H1 (cell line): Measurements from ENCODE around the gene GNB1. TPM values are rescaled to one million over a fixed set of nuclear protein-coding genes. Genes with fewer than 3 reads are reported as not detected.

ENCODE experiments used
- CTCF ChIA-PET: fragments of 300-600 bp; sonication (Branson Sonifier 250); formaldehyde crosslinking; loops from one replicate; lab custom pipeline; 2021; ENCODE audit not compliant: partially characterized antibody; lab: Charles Lee
- POLR2A ChIA-PET: fragments of 300-600 bp; sonication (Branson Sonifier 250); formaldehyde crosslinking; loops from one replicate; lab custom pipeline; 2021; ENCODE audit warnings: inconsistent platforms; ENCODE audit not compliant: partially characterized antibody; lab: Charles Lee
- DNase-seq, 2 experiments: peaks; one replicate each; pipeline versions ENCODE4 v3.0.0 to v3.0.0-alpha.2; 2010 to 2022; ENCODE audit warnings: low spot score in 2 of 2, low read depth in 1 of 2, mixed read lengths in 1 of 2
- FAIRE-seq: peaks from 2 replicates; lab custom pipeline; 2011; peaks lifted over from hg19 to GRCh38; lab: Jason Lieb, UNC
- H2AFZ ChIP-seq: 2 replicates; pipeline ENCODE4 v1.8.1; 2012; ENCODE audit warnings: low read length, inconsistent platforms
- H2AK5ac ChIP-seq: 2 replicates; pipeline ENCODE4 v1.6.1; 2013; ENCODE audit warnings: low read depth, low read length
- H2BK120ac ChIP-seq: replicated peaks from 2 replicates; pipeline ENCODE3; 2013; ENCODE audit warnings: low read depth, low read length, inconsistent platforms
- H2BK12ac ChIP-seq: 2 replicates; pipeline ENCODE4 v1.6.1; 2013; ENCODE audit warnings: low read depth, low read length
- H2BK15ac ChIP-seq: 2 replicates; pipeline ENCODE4 v1.6.1; 2013; ENCODE audit warnings: low read length
- H2BK20ac ChIP-seq: 2 replicates; pipeline ENCODE4 v1.6.1; 2013; ENCODE audit warnings: low read length
- H2BK5ac ChIP-seq: 2 replicates; pipeline ENCODE4 v1.6.1; 2013; ENCODE audit warnings: low read depth, low read length
- H3K14ac ChIP-seq: 2 replicates; pipeline ENCODE4 v1.6.1; 2013; ENCODE audit warnings: inconsistent platforms; ENCODE audit not compliant: insufficient read length
- H3K18ac ChIP-seq: 2 replicates; pipeline ENCODE4 v1.6.1; 2013; ENCODE audit warnings: low read length; ENCODE audit errors: extremely low read depth
- H3K23ac ChIP-seq: 2 replicates; pipeline ENCODE4 v1.6.1; 2013; ENCODE audit warnings: inconsistent platforms; ENCODE audit not compliant: insufficient read length
- H3K23me2 ChIP-seq: 2 replicates; pipeline ENCODE4 v1.6.1; 2013; ENCODE audit warnings: low read depth, low read length
- H3K27ac ChIP-seq: 2 replicates; pipeline ENCODE4 v1.6.1; 2011; ENCODE audit warnings: low read depth, low read length, inconsistent platforms
- H3K27me3 ChIP-seq, 4 experiments: replicated peaks in 1 of 4; 1 replicate in 1 of 4; 2 replicates in 3 of 4; pipeline versions ENCODE4 v1.6.1 to v1.8.1; 2011 to 2013; ENCODE audit warnings: low read length in 3 of 4, mild to moderate bottlenecking in 3 of 4, inconsistent platforms in 2 of 4, mixed read lengths in 2 of 4, moderate library complexity in 1 of 4; ENCODE audit not compliant: control insufficient read depth in 3 of 4, insufficient read depth in 3 of 4; ENCODE audit errors: extremely low read depth in 1 of 4
- H3K36me3 ChIP-seq, 4 experiments: 2 replicates each; pipeline versions ENCODE4 v1.6.1 to v1.8.1; 2011 to 2013; ENCODE audit warnings: mild to moderate bottlenecking in 4 of 4, low read length in 3 of 4, moderate library complexity in 2 of 4, control low read depth in 1 of 4, inconsistent platforms in 1 of 4; ENCODE audit not compliant: insufficient read depth in 4 of 4, control insufficient read depth in 2 of 4
- H3K4ac ChIP-seq: replicated peaks from 2 replicates; pipeline ENCODE3; 2013; ENCODE audit warnings: low read length, low read depth, mixed read lengths, inconsistent platforms; ENCODE audit not compliant: insufficient read length
- H3K4me1 ChIP-seq, 4 experiments: replicated peaks in 1 of 4; 1 replicate in 1 of 4; 2 replicates in 3 of 4; pipeline versions ENCODE4 v1.6.1 to v1.8.1; 2011 to 2013; ENCODE audit warnings: low read length in 3 of 4, inconsistent platforms in 2 of 4, mixed read lengths in 1 of 4; ENCODE audit not compliant: insufficient read depth in 4 of 4, control insufficient read depth in 3 of 4
- H3K4me2 ChIP-seq, 2 experiments: 2 replicates each; pipeline versions ENCODE4 v1.6.1 to v1.8.1; 2011 to 2013; ENCODE audit warnings: low read depth in 2 of 2, low read length in 2 of 2, control low read depth in 1 of 2, inconsistent platforms in 1 of 2, mild to moderate bottlenecking in 1 of 2; ENCODE audit not compliant: insufficient read depth in 1 of 2
- H3K4me3 ChIP-seq, 4 experiments: fragments of 200-600, 300-600 bp in 1 of 4; sonication (generic), shearing (Covaris generic), sonication (Bioruptor Twin) in 1 of 4; 2 replicates each; pipeline versions ENCODE4 v1.5.1 to v1.8.1; 2011 to 2016; ENCODE audit warnings: low read length in 4 of 4, low read depth in 3 of 4, control low read depth in 2 of 4, inconsistent platforms in 2 of 4, mild to moderate bottlenecking in 2 of 4, mixed read lengths in 1 of 4, moderate library complexity in 1 of 4; ENCODE audit not compliant: insufficient read depth in 2 of 4; ENCODE audit errors: extremely low read depth in 1 of 4
- H3K56ac ChIP-seq: replicated peaks from 2 replicates; pipeline ENCODE3; 2013; ENCODE audit warnings: low read depth, mild to moderate bottlenecking, mixed read lengths, low read length, inconsistent platforms; ENCODE audit not compliant: insufficient read length
- H3K79me1 ChIP-seq: 2 replicates; pipeline ENCODE4 v1.6.1; 2013; ENCODE audit warnings: low read depth, low read length, control low read depth
- H3K79me2 ChIP-seq, 2 experiments: 2 replicates each; pipeline versions ENCODE4 v1.6.1 to v1.8.1; 2012 to 2013; ENCODE audit warnings: low read length in 2 of 2, mild to moderate bottlenecking in 2 of 2, inconsistent platforms in 1 of 2; ENCODE audit not compliant: insufficient read depth in 2 of 2, control insufficient read depth in 1 of 2
- H3K9ac ChIP-seq, 4 experiments: replicated peaks in 1 of 4; 1 replicate in 1 of 4; 2 replicates in 3 of 4; pipeline versions ENCODE4 v1.6.1 to v1.8.1; 2011 to 2013; ENCODE audit warnings: low read depth in 3 of 4, low read length in 3 of 4, control low read depth in 2 of 4, mild to moderate bottlenecking in 2 of 4, moderate library complexity in 2 of 4, inconsistent platforms in 1 of 4; ENCODE audit errors: extremely low read depth in 1 of 4
- H3K9me3 ChIP-seq, 2 experiments: 2 replicates each; pipeline versions ENCODE4 v1.6.1 to v1.8.1; 2012 to 2013; ENCODE audit warnings: mild to moderate bottlenecking in 2 of 2, moderate library complexity in 2 of 2, control low read depth in 1 of 2, inconsistent platforms in 1 of 2, low read depth in 1 of 2, low read length in 1 of 2, mixed read lengths in 1 of 2; ENCODE audit not compliant: insufficient read depth in 2 of 2
- H4K20me1 ChIP-seq, 2 experiments: replicated peaks in 1 of 2; 2 replicates each; pipeline versions ENCODE3 to v1.8.1; 2011 to 2013; ENCODE audit warnings: inconsistent platforms in 2 of 2, low read length in 2 of 2, mild to moderate bottlenecking in 1 of 2; ENCODE audit not compliant: insufficient read depth in 2 of 2, control insufficient read depth in 1 of 2
- H4K5ac ChIP-seq: 2 replicates; pipeline ENCODE4 v1.6.1; 2013; ENCODE audit warnings: low read length, low read depth, mixed read lengths, inconsistent platforms; ENCODE audit not compliant: insufficient read length
- H4K8ac ChIP-seq: 2 replicates; pipeline ENCODE4 v1.8.0; 2013; ENCODE audit warnings: mild to moderate bottlenecking, moderate library complexity, low read length, inconsistent platforms; ENCODE audit not compliant: insufficient read depth; ENCODE audit errors: extremely low read depth
- H4K91ac ChIP-seq: replicated peaks from 2 replicates; pipeline ENCODE3; 2013; ENCODE audit warnings: low read length, mixed read lengths, inconsistent platforms; ENCODE audit not compliant: insufficient read length
- POLR2AphosphoS5 ChIP-seq: IDR thresholded peaks from 2 replicates; pipeline ENCODE4 v1.6.1; 2011; ENCODE audit warnings: low read depth, low read length
- TBP ChIP-seq: IDR thresholded peaks from 2 replicates; pipeline ENCODE4 v1.6.1; 2011; ENCODE audit warnings: low read depth, low read length, improper control_type of control experiment
- WGBS, 2 experiments: shearing (Covaris generic) in 1 of 2; methylation state at CpG; one replicate each; pipeline versions ENCODE4 v1.1.6 to v1.1.7; 2013 to 2015; ENCODE audit warnings: low lambda C conversion rate in 2 of 2, mixed read lengths in 2 of 2, inconsistent platforms in 1 of 2, low coverage in 1 of 2, missing lambda C conversion rate in 1 of 2; ENCODE audit not compliant: insufficient replicate concordance in 2 of 2, insufficient coverage in 1 of 2, insufficient read length in 1 of 2; ENCODE audit errors: extremely low coverage in 1 of 2, missing lambda C conversion rate in 1 of 2; 5-methylcytosine and 5-hydroxymethylcytosine counted together
- polyA plus RNA-seq, 7 experiments: library from polyadenylated mRNA; depleted of rRNA in 3 of 7; stranded (reverse) in 5 of 7; unstranded in 2 of 7; fragments of >200 nt in 5 of 7; fragments of 200-250 nt in 2 of 7; gene quantifications; 1 replicate in 5 of 7; 2 replicates in 1 of 7; 4 replicates in 1 of 7; pipeline versions ENCODE4 v1.2.1 to v1.2.3, GENCODE V29; 2011 to 2013; ENCODE audit warnings: missing spikeins in 2 of 7, mixed read lengths in 2 of 7
- total RNA-seq: library from RNA; stranded (reverse); fragmentation: NEBNext Ultra II Directional; extraction: Animal tissue kit (Norgen Biotek cat#: 25700); gene quantifications from 2 replicates; pipeline ENCODE4 v1.2.1, GENCODE V29; 2021

Gene GNB1
- total and polyA plus RNA-seq, 2 of the 8 experiments (the other 6 are each of a cell fraction or from before 2014, with no cell fraction given), result 343 to 382 TPM

- Histone ChIP-seq H3K9ac (0 out of 7 replicates have a peak overlapping the region, but pooled peaks of 1 of the 4 experiments have one; percentile 18), H3K9me3 (no peaks in the 10 kb centered on the region), H2AFZ (no peak overlapping the region), H2BK15ac (no peak overlapping the region), H3K4me2 (no peak overlapping the region), H3K4ac (no peak overlapping the region), H3K36me3 (no peaks in the 10 kb centered on the region), H3K23me2 (no peaks in the 10 kb centered on the region), H2BK20ac (no peak overlapping the region), H4K5ac (no peak overlapping the region), H3K18ac (no peak overlapping the region), H2BK120ac (no peak overlapping the region), H3K14ac (no peak overlapping the region), H3K4me1 (peaks cover 0 to 8% (median 4%) of the 10 kb centered on the region in 4 experiments; a peak in 4 of 7 replicates), H3K79me2 (peaks cover 48 to 99% of the 10 kb centered on the region in 2 experiments), H3K23ac (no peak overlapping the region), H4K91ac (no peak overlapping the region), H3K4me3 (no peak overlapping the region), H4K8ac (no peak overlapping the region; the same call in 1 of the 2 replicates), H3K79me1 (peaks cover 8% of the 10 kb centered on the region), H3K27ac (no peak overlapping the region), H2BK12ac (no peak overlapping the region), H3K56ac (no peak overlapping the region), H2BK5ac (peak overlapping the region; percentile 35; the same call in 1 of the 2 replicates), H3K27me3 (no peaks in the 10 kb centered on the region), H2AK5ac (peak overlapping the region; percentile 88; the same call in 1 of the 2 replicates), H4K20me1 (peaks cover 23 to 28% of the 10 kb centered on the region in 2 experiments)
- TF ChIP-seq POLR2AphosphoS5, result peak; percentile 16; the same call in 1 of the 2 replicates
- no peak for TF ChIP-seq TBP
- FAIRE-seq, result no peak
- ChIA-PET CTCF (interaction anchor here (1.0 kb wide), 1 partner anchor 11 kb away, joined by 3 read pairs; no protein-coding TSS in a partner anchor), POLR2A (interaction anchor here (0.6 to 3.6 kb wide), 6 partner anchors 9 to 51 kb away, joined by 3 to 19 read pairs (median 4); no protein-coding TSS in a partner anchor)
- no peak for DNase-seq
- WGBS, 2 experiments, result 91% methylated on average over 6 of the region's 6 CpGs; no CpG with 5 or more reads in 1 of the 2 experiments
Observed at GRCh38 chr1:1862905-1863547, 27.9 kb downstream of the GNB1 start.
